Kidney (tissue), 14 donors: Measurements from ENCODE around the gene ACSF3. TPM values are rescaled to one million over a fixed set of nuclear protein-coding genes. Genes with fewer than 3 reads are reported as not detected.

Experiments used
- DNase-seq, 5 donors: peaks; one replicate each; pipeline ENCODE4 v3.0.0-alpha.2; 2013 to 2020
- FAIRE-seq: peaks from 2 replicates; lab custom pipeline; 2012; peaks lifted over from hg19 to GRCh38; lab: Jason Lieb, UNC
- H3K27ac ChIP-seq, 2 donors: one replicate each; pipeline ENCODE4 v1.7.0; 2013; ENCODE audit warnings: low read depth in 2 of 2, low read length in 2 of 2, inconsistent platforms in 1 of 2
- H3K27me3 ChIP-seq: one replicate; pipeline ENCODE4 v1.7.1; 2013; ENCODE audit warnings: low read length, inconsistent platforms; ENCODE audit not compliant: control insufficient read depth, insufficient read depth
- H3K36me3 ChIP-seq, 3 donors: one replicate each; pipeline versions ENCODE4 v1.7.0 to v1.7.1; 2013; ENCODE audit warnings: low read length in 3 of 3, control low read depth in 1 of 3, inconsistent platforms in 1 of 3; ENCODE audit not compliant: insufficient read depth in 3 of 3, control insufficient read depth in 2 of 3
- H3K4me1 ChIP-seq, 3 donors: one replicate each; pipeline versions ENCODE4 v1.7.0 to v1.7.1; 2013; ENCODE audit warnings: low read length in 3 of 3, inconsistent platforms in 1 of 3, low read depth in 1 of 3; ENCODE audit not compliant: control insufficient read depth in 2 of 3, insufficient read depth in 2 of 3
- H3K4me3 ChIP-seq, 3 donors: one replicate each; pipeline versions ENCODE4 v1.7.0 to v1.8.1; 2013; ENCODE audit warnings: low read length in 3 of 3, control low read depth in 1 of 3, inconsistent platforms in 1 of 3
- H3K9ac ChIP-seq, 3 donors: one replicate each; pipeline versions ENCODE4 v1.7.0 to v1.7.1; 2013; ENCODE audit warnings: low read length in 3 of 3, control low read depth in 1 of 3, inconsistent platforms in 1 of 3
- H3K9me3 ChIP-seq, 3 donors: one replicate each; pipeline versions ENCODE4 v1.7.0 to v1.7.1; 2013; ENCODE audit warnings: low read length in 3 of 3, control low read depth in 1 of 3, inconsistent platforms in 1 of 3; ENCODE audit not compliant: control insufficient read depth in 2 of 3, insufficient read depth in 1 of 3
- intact Hi-C: fragments of 100-400 bp; cut with DNase I; formaldehyde crosslinking; loops from one replicate; pipeline ENCODE4 v1.11.1; 2022
- polyA plus RNA-seq: library from polyadenylated mRNA; stranded (reverse); fragments of 350-450 nt; fragmentation: Illumina TruSeq; extraction: RNeasy Lipid Tissue Mini Kit (QIAGEN cat#74804); gene quantifications from one replicate; pipeline ENCODE4 v1.2.3, GENCODE V29; 2014; ENCODE audit warnings: low read depth, low replicate concordance; ENCODE audit not compliant: insufficient read depth
- total RNA-seq: library from RNA; stranded (reverse); fragmentation: NEBNext Ultra II Directional; extraction: Animal tissue kit (Norgen Biotek cat#: 25700); gene quantifications from one replicate; pipeline ENCODE4 v1.2.1, GENCODE V29; 2021
- TF ChIP-seq, protein P1 (sequence below): IDR thresholded peaks from 3 replicates; pipeline ENCODE4 v1.5.1; 2012; ENCODE audit warnings: mild to moderate bottlenecking, moderate library complexity, borderline replicate concordance; ENCODE audit not compliant: insufficient read depth; ENCODE audit errors: extremely low read depth
- donor health status: control.
- donor health status: control.
- donor health status: control.
- donor health status: control.
- donor health status: control.
- donor health status: DM: yes; HTN: yes; CAD: no.
- donor health status: Normal renal cell carcinoma (clear cell type).

Gene ACSF3
- total and polyA plus RNA-seq, 2 donors from 2014 or later = 33.2 to 39.0 TPM

DNA sequence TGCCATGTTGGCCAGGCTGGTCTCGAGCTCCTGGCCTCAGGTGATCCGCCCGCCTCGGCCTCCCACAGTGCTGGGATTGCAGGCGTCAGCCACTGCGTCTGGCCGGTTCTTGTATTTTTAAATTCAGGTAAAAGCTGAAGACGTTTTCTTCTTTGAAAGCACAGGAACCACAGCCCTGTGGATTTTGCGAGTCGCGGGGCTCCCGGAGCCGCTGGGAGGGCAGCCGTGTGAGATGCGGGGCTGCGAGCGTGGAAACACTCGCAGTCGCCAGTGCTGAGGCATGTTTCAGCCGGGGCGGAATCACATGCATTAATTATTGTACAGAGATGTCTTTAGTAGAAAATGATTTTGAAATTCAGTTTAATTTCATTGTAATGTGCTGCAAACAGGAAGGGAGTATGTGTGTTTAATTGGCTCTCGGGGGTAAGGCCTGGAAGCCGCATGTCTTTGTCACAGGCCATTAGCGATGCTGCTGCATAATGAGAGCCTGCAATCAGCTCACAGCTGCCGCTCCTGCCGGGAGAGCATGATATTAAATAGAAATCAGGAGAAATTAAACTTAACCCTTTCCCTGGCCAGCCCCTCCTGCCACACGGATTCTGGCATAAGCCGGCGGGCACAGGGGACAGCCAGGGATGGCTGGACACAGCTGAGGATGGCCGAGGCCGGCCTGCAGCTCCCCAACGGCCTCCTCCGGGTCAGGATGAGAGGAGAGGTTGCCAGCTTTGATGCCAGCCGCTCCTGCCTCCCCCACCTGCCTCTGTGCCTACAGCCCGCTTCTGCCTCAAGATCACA is 42.5 kb downstream of the ACSF3 start:
- FAIRE-seq (no peak), DNase-seq (peak in 3 of 5 donors; percentile 29 to 57 (median 57))
- H3K36me3 ChIP-seq = peaks cover 0 to 5% (median 3%) of the 10 kb centered on the region in 3 donors
- TF ChIP-seq, protein P1, sequence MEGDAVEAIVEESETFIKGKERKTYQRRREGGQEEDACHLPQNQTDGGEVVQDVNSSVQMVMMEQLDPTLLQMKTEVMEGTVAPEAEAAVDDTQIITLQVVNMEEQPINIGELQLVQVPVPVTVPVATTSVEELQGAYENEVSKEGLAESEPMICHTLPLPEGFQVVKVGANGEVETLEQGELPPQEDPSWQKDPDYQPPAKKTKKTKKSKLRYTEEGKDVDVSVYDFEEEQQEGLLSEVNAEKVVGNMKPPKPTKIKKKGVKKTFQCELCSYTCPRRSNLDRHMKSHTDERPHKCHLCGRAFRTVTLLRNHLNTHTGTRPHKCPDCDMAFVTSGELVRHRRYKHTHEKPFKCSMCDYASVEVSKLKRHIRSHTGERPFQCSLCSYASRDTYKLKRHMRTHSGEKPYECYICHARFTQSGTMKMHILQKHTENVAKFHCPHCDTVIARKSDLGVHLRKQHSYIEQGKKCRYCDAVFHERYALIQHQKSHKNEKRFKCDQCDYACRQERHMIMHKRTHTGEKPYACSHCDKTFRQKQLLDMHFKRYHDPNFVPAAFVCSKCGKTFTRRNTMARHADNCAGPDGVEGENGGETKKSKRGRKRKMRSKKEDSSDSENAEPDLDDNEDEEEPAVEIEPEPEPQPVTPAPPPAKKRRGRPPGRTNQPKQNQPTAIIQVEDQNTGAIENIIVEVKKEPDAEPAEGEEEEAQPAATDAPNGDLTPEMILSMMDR = no peak
- H3K4me3 ChIP-seq = no peak overlapping the region
- no peaks in the 10 kb centered on the region for H3K27me3 ChIP-seq
- H3K4me1 ChIP-seq = no peaks in the 10 kb centered on the region
- intact Hi-C loops = no loop called here
- H3K27ac ChIP-seq = no peak overlapping the region
- H3K9me3 ChIP-seq = no peaks in the 10 kb centered on the region
- no peak overlapping the region for H3K9ac ChIP-seq

DNA sequence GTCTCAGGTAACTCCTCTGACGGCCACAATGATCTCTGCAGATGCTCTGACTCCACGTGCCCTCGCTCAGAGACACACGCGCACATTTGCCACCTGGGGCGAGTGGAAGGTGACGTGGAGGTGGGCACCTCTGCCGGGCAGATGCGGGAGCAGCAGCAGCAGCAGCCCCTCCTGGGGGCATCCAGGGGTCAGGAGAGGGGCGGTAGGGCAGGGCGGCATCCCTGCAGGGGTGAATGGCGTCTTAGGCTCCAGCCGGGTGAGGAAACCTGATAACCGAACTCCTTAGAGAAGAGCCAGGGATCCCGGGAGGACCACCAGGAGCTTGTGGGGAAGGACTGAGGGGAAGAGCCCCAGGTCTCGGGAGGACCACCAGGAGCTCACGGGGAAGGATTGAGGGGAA is 43.3 kb downstream of the ACSF3 start:
- H3K4me1 ChIP-seq = no peaks in the 10 kb centered on the region
- TF ChIP-seq, protein P1 = no peak
- FAIRE-seq = no peak
- peaks cover 0 to 5% (median 3%) of the 10 kb centered on the region in 3 donors for H3K36me3 ChIP-seq
- intact Hi-C loops = no loop called here
- H3K27ac ChIP-seq = no peak overlapping the region
- no peaks in the 10 kb centered on the region for H3K9me3 ChIP-seq
- peak in 1 of 5 donors; percentile 60 for DNase-seq
- H3K27me3 ChIP-seq = no peaks in the 10 kb centered on the region
- no peak overlapping the region for H3K4me3 ChIP-seq
- H3K9ac ChIP-seq = no peak overlapping the region

DNA sequence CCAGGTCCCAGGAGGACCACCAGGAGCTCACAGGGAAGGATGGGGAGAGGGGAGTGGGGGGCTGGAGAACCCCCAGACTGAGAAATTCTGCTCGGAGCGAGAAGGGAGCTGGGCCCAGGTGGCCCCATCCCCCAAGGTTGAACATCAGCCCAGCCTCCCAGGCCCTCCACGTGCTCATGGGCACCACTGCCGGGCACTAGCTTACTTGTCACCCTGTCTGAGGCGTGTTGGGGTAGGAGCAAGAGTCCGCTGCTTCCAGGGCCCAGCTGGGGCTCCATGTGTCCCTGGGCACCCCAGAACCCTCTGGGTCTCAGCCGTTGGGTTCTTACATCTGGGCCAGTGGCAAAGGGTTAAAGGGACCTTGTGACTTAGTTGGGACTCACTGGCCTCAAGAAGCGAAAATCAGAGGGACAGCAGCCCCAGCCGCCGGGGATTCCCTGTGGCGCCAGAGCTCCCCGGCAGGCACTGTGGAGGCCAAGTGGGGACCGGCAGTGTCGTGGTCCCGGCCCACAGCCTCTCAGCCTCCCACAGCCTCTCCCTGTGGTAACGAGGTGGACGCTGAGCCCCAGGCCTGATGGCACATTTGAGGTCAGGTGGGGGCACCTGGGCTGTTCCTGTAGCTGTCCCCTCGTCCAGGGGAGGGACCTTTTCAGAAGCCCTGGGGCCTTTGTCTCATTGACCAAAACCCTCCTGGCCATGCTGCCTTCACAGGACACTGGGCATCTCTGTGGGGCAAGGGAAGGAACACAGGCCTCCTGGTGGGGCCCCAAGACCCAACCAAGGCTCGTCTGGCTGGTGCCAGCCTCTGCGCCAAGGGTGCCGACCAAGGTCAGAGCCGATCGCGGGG is 44.2 kb downstream of the ACSF3 start:
- FAIRE-seq = no peak
- Histone ChIP-seq H3K4me1 (no peaks in the 10 kb centered on the region), H3K4me3 (no peak overlapping the region), H3K36me3 (peaks cover 0 to 5% (median 3%) of the 10 kb centered on the region in 3 donors), H3K9me3 (no peaks in the 10 kb centered on the region), H3K27ac (no peak overlapping the region), H3K9ac (no peak overlapping the region), H3K27me3 (no peaks in the 10 kb centered on the region)
- TF ChIP-seq, protein P1 = no peak
- DNase-seq = peak in 1 of 5 donors; percentile 69
- intact Hi-C loops = no loop called here
